ENCODE results near the gene PARVB. TPM values are rescaled to one million over a fixed set of nuclear protein-coding genes. Genes with fewer than 3 reads are reported as not detected.
A peak's percentile ranks its signal among the peaks of the same experiment; 100 is the strongest.

Gene PARVB
- total and polyA plus RNA-seq, 2 of the 8 experiments (the other 6 are each of a cell fraction or from before 2014, with no cell fraction given): 14.5 to 18.6 TPM

GRCh38 chr22:44090571-44090905, 66.4 kb downstream of the PARVB start:
- H3K18ac ChIP-seq (ENCODE audit: extremely low read depth, low read length): no peak overlapping the region
- no peak overlapping the region for H2BK5ac ChIP-seq (ENCODE audit: low read depth, low read length)
- H3K4ac ChIP-seq (replicated peaks; ENCODE audit: insufficient read length, low read depth, low read length): no peak overlapping the region
- no peak overlapping the region for H2AFZ ChIP-seq (ENCODE audit: low read length)
- no peak overlapping the region for H3K9ac ChIP-seq (replicated peaks in 1 of 4; ENCODE audit: extremely low read depth in 1 of 4, low read depth in 3 of 4, low read length in 3 of 4)
- no peak overlapping the region for H2BK20ac ChIP-seq (ENCODE audit: low read length)
- POLR2A ChIA-PET (ENCODE audit: partially characterized antibody): no interaction called here
- no peak overlapping the region for H3K4me2 ChIP-seq (ENCODE audit: insufficient read depth in 1 of 2, low read depth in 2 of 2, low read length in 2 of 2)
- H3K56ac ChIP-seq (replicated peaks; ENCODE audit: insufficient read length, low read depth, low read length): no peak overlapping the region
- H4K20me1 ChIP-seq (replicated peaks in 1 of 2; ENCODE audit: control insufficient read depth in 1 of 2, insufficient read depth in 2 of 2, low read length in 2 of 2): no peaks in the 10 kb centered on the region
- H3K27ac ChIP-seq (ENCODE audit: low read depth, low read length): no peak overlapping the region
- no peaks in the 10 kb centered on the region for H3K79me2 ChIP-seq (ENCODE audit: control insufficient read depth in 1 of 2, insufficient read depth in 2 of 2, low read length in 2 of 2)
- 91% methylated on average over 9 of the region's 9 CpGs; no CpG with 5 or more reads in 1 of the 2 experiments for WGBS, 2 experiments (ENCODE audit: extremely low coverage in 1 of 2, insufficient coverage in 1 of 2, insufficient read length in 1 of 2, insufficient replicate concordance in 2 of 2, low coverage in 1 of 2, low lambda C conversion rate in 2 of 2, missing lambda C conversion rate in 1 of 2)
- H4K5ac ChIP-seq (ENCODE audit: insufficient read length, low read depth, low read length): no peak overlapping the region
- DNase-seq (ENCODE audit: low read depth in 1 of 2, low spot score in 2 of 2) (no peak), FAIRE-seq (no peak)
- no peak overlapping the region for H3K23ac ChIP-seq (ENCODE audit: insufficient read length)
- no peaks in the 10 kb centered on the region for H3K36me3 ChIP-seq (ENCODE audit: control insufficient read depth in 2 of 4, insufficient read depth in 4 of 4, low read length in 3 of 4)
- H2BK15ac ChIP-seq (ENCODE audit: low read length): no peak overlapping the region
- no peak overlapping the region for H4K91ac ChIP-seq (replicated peaks; ENCODE audit: insufficient read length, low read length)
- H3K4me1 ChIP-seq (replicated peaks in 1 of 4; ENCODE audit: control insufficient read depth in 3 of 4, insufficient read depth in 4 of 4, low read length in 3 of 4): peaks cover 0 to 4% (median 2%) of the 10 kb centered on the region in 4 experiments; a peak in 4 of 7 replicates
- H3K23me2 ChIP-seq (ENCODE audit: low read depth, low read length): no peaks in the 10 kb centered on the region
- H2BK120ac ChIP-seq (replicated peaks; ENCODE audit: low read depth, low read length): no peak overlapping the region
- H3K14ac ChIP-seq (ENCODE audit: insufficient read length): no peak overlapping the region
- CTCF ChIA-PET (ENCODE audit: partially characterized antibody): interaction anchor here (0.5 to 0.9 kb wide), 3 partner anchors 12 to 97 kb away, joined by 3 to 4 read pairs (median 3); no protein-coding TSS in a partner anchor
- H4K8ac ChIP-seq (ENCODE audit: extremely low read depth, insufficient read depth, low read length): peak overlapping the region; percentile 6; the same call in 1 of the 2 replicates
- no peak overlapping the region for H3K4me3 ChIP-seq (ENCODE audit: extremely low read depth in 1 of 4, insufficient read depth in 2 of 4, low read depth in 3 of 4, low read length in 4 of 4)
- H2AK5ac ChIP-seq (ENCODE audit: low read depth, low read length): no peak overlapping the region
- 0 out of 2 replicates have a peak overlapping the region, but pooled peaks have one; percentile 50 for H2BK12ac ChIP-seq (ENCODE audit: low read depth, low read length)
- H3K27me3 ChIP-seq (replicated peaks in 1 of 4; ENCODE audit: control insufficient read depth in 3 of 4, extremely low read depth in 1 of 4, insufficient read depth in 3 of 4, low read length in 3 of 4): no peaks in the 10 kb centered on the region
- H3K9me3 ChIP-seq (ENCODE audit: insufficient read depth in 2 of 2, low read depth in 1 of 2, low read length in 1 of 2): no peaks in the 10 kb centered on the region
- no peaks in the 10 kb centered on the region for H3K79me1 ChIP-seq (ENCODE audit: low read depth, low read length)
- TF ChIP-seq BCL11A (IDR thresholded peaks at IDR 0.05; ENCODE audit: low read depth in 2 of 2, low read length in 2 of 2) (no peak), MAFK (IDR thresholded peaks at IDR 0.05; ENCODE audit: low read depth, low read length) (no peak), CTBP2 (IDR thresholded peaks at IDR 0.05; ENCODE audit: borderline replicate concordance, insufficient read depth, insufficient read length, low read length) (no peak), GABPA (IDR thresholded peaks at IDR 0.05; ENCODE audit: borderline replicate concordance, insufficient read depth, low read length) (no peak), CHD1 (IDR thresholded peaks at IDR 0.05; ENCODE audit: low read depth, low read length) (no peak), CHD2 (IDR thresholded peaks at IDR 0.05; ENCODE audit: low read length) (no peak), JUND (IDR thresholded peaks at IDR 0.05; ENCODE audit: low read length) (no peak), RNF2 (IDR thresholded peaks at IDR 0.05; ENCODE audit: borderline replicate concordance, low read depth, low read length, missing control alignments, poor library complexity, severe bottlenecking) (no peak), FOSL1 (IDR thresholded peaks at IDR 0.05; ENCODE audit: insufficient read depth, low read depth, low read length) (no peak)
- TF ChIP-seq, protein P1, sequence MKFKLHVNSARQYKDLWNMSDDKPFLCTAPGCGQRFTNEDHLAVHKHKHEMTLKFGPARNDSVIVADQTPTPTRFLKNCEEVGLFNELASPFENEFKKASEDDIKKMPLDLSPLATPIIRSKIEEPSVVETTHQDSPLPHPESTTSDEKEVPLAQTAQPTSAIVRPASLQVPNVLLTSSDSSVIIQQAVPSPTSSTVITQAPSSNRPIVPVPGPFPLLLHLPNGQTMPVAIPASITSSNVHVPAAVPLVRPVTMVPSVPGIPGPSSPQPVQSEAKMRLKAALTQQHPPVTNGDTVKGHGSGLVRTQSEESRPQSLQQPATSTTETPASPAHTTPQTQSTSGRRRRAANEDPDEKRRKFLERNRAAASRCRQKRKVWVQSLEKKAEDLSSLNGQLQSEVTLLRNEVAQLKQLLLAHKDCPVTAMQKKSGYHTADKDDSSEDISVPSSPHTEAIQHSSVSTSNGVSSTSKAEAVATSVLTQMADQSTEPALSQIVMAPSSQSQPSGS (IDR thresholded peaks at IDR 0.05; ENCODE audit: low read length): no peak
- TF ChIP-seq, protein P2, sequence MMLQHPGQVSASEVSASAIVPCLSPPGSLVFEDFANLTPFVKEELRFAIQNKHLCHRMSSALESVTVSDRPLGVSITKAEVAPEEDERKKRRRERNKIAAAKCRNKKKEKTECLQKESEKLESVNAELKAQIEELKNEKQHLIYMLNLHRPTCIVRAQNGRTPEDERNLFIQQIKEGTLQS (IDR thresholded peaks at IDR 0.05; ENCODE audit: insufficient read depth, low read depth, low read length): no peak
